OCI-M1 (cell line): ENCODE results near the gene KIF17.

Experiments
- DNase-seq: peaks from one replicate; lab custom pipeline; 2025; lab: John Stamatoyannopoulos, UW

KIF17 gene

GRCh38 chr1:20625176-20626097, 92.4 kb downstream of the KIF17 start:
- peak; percentile 7 for DNase-seq

GRCh38 chr1:20624709-20625108, 93.1 kb downstream of the KIF17 start:
- DNase-seq, result no peak

- no peak for DNase-seq
Measured at GRCh38 chr1:20621012-20621411, 96.8 kb downstream of the KIF17 start.

GRCh38 chr1:20619999-20620398, 97.8 kb downstream of the KIF17 start:
- DNase-seq, result no peak

- no peak for DNase-seq
Measured at GRCh38 chr1:20618550-20618949, 99.3 kb downstream of the KIF17 start.

- DNase-seq, result no peak
Measured at GRCh38 chr1:20616847-20617487, 100.8 kb downstream of the KIF17 start.

- peak; percentile 53 for DNase-seq
Measured at GRCh38 chr1:20615946-20616846, 101.6 kb downstream of the KIF17 start.

- DNase-seq, result no peak
Measured at GRCh38 chr1:20614131-20614579, 103.7 kb downstream of the KIF17 start.
